Stimulated activated CD8-positive, alpha-beta memory T cell treated with anti-CD3 and anti-CD28 coated beads, Interleukin-12 subunit alpha, Interleukin-12 subunit beta, amount 100 ng/mL, for 4 hours (primary cell): ENCODE measurements around the gene NT5C2.
A peak's percentile ranks its signal among the peaks of the same experiment; 100 is the strongest.

Experiments
- DNase-seq: peaks from one replicate; pipeline ENCODE4 v3.0.0-alpha.2; 2020; ENCODE audit warnings: low read depth

NT5C2 gene

DNA sequence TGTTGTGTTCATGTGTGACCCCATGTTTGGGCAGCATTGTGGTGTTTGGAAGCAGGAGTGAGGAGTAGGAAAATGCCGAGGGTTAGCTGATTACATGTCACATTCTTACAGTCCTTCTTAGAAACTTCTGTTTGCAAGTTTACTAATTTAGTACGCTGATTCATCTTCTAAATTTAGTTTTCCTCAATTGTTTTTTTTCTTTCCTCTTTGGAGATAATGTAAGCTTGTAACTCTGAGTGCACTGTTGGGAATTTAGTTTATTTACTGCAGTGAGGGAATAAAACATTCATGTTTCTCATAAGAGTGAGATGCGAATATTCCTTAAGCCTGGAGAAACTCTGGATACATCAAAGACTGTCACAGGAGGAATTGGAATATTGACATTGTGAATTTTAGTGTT is 135.0 kb downstream of the NT5C2 start:
- DNase-seq = no peak

DNA sequence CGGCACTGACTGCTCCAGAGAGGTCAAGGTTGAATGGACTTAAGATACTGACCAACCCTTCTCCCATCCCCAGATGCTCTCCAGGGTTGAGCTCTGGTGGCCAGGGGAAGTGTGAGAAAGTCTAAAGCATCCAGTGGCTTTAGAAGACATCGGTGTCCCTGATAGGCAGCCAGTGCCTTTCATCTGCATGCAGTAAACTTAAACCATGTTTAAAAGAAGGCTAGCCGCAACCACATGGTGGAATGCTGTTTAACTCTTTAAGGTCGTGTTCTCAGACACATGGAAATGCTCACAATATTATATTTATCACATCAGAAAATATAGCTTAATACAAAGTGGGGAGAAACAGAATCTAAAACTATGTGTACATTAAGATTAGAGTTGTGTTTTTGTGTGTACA is 138.0 kb downstream of the NT5C2 start:
- DNase-seq = no peak

- no peak for DNase-seq
Measured at GRCh38 chr10:103054621-103055020, 138.5 kb downstream of the NT5C2 start.

- peak; percentile 17 for DNase-seq
Measured at GRCh38 chr10:103053659-103054581, 139.2 kb downstream of the NT5C2 start.

- DNase-seq = no peak
Measured at GRCh38 chr10:103049237-103049636, 143.8 kb downstream of the NT5C2 start.

DNA sequence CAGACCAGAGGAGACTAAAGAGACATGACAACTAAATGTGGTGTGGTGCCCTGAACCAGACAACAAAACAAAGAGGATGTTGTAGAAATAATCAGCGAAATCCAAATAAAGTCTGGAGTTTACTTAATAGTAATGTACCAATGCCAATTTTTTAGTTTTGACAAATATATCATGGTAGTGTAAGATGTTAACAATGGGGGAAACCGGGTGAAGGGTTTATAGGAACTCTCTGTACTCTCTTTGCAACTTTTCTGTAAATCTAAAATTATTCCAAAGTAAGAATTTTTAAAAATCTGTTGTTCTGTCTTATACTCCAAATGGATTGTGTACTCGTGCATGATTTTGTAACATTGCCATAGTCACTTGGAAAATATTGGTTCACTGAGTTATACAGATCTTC is 145.7 kb downstream of the NT5C2 start:
- DNase-seq = no peak

DNA sequence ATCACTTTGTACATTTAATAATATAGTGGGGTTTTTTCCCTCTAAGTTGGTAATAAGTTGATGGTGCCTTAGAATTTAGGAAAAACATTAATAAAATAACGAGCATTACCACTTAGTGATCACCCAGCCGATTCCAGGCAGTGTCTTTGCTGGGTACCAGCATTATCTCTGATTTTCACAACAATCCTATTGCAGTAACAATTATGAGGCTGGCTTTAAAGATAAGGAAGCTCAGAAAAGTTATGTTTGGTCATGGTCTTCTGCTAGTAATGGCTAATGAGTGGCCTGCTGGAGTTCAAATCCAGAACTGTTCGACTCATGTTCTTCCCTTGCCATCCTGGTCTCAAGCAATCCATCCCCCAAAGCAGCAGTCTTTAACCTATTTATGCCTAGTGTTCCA is 147.1 kb downstream of the NT5C2 start:
- no peak for DNase-seq

DNA sequence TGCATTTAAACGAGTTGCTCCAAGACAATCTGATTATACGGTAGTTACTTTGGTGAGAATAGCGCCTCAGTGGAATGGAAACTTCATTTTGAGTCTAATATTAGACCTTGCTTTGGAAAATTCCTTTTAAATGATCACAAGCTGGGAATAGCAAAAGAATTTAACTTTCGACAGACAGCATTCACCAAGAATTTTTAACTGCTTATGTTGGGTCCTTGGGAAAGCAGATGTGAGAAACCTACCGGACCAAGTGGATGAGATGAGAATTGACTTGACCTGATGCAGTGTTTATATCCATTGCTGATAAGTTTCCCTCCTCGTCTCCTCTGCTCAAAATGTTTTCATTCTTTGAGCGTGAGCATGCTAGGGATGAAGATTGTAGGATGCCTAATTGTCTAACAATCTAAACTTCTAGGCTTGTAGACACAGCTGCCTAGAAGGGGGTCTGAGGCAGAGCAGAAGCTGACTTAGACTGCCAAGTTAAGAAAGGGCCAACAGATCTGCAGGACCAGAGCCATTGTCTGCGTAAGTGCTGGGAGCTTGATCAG is 148.1 kb downstream of the NT5C2 start:
- no peak for DNase-seq

- no peak for DNase-seq
Measured at GRCh38 chr10:103042908-103043307, 150.2 kb downstream of the NT5C2 start.

DNA sequence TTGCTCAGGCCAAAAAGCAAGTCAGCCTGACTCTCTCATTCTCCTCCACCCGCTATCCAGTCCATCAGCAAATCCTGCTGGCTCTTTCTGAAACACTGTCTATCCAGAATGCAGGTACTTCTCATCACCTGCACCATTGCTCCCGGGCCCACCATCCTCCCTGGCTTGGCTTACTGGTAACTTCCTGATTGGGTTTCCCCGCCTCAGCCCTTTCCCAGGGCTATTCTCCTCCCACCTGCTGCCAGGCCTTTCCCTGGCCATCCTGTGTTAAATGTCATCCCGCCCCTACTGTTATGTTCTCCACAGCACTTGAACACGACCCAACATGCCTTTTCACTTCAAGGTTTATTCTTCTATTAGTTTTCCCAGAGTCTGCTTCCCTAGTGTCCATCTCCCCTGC is 150.9 kb downstream of the NT5C2 start:
- no peak for DNase-seq

GRCh38 chr10:103041391-103041790 is 151.7 kb downstream of the NT5C2 start:
- no peak for DNase-seq

- DNase-seq = no peak
Measured at GRCh38 chr10:103040418-103040817, 152.7 kb downstream of the NT5C2 start.

DNA sequence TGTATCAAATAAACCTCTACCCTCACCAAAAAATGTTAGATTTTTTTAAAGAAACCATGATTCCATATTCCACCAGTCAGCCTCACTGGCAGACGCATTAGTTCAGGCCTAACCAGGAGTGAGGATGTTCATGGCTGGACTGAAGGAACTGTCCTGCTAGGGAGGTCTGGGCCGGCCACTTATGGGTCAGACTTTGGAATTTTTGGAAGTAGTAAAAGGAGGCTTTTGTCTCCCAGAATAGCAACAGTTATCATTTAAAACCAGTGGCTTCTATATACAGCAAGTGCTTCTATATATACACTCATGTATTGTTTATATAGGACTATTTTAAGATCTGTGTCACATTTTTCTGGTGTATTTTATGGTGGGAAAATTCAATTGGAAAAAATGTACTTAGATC is 154.5 kb downstream of the NT5C2 start:
- no peak for DNase-seq
